Stimulated activated naive B cell treated with anti-CD40 and anti-IgM and Interleukin-4, amounts not matched to agents 10 μg/mL and 1 μg/mL and 100 μg/mL, for 72 hours (primary cell): Measurements from ENCODE around the gene MAN2B1.

Experiments used
- ATAC-seq, 2 donors: fragments of 150-1000 bp; cut with Tn5 transposase; replicated peaks; 2 replicates each; pipeline ENCODE4 v1.10.0; 2021; ENCODE audit warnings: moderate library complexity in 1 of 2
- DNase-seq: peaks from one replicate; pipeline ENCODE4 v3.0.0; 2021
- H3K27ac Mint-ChIP-seq: one replicate; pipeline ENCODE4 v1.8.0; 2022; ENCODE audit warnings: mild to moderate bottlenecking, mixed read lengths
- H3K27me3 Mint-ChIP-seq, 2 donors: one replicate each; pipeline ENCODE4 v1.8.0; 2022; ENCODE audit warnings: mixed read lengths in 2 of 2
- H3K36me3 Mint-ChIP-seq, 2 donors: one replicate each; pipeline ENCODE4 v1.8.0; 2022; ENCODE audit warnings: mixed read lengths in 2 of 2, mild to moderate bottlenecking in 1 of 2
- H3K4me1 Mint-ChIP-seq, 2 donors: one replicate each; pipeline ENCODE4 v1.8.0; 2022; ENCODE audit warnings: mixed read lengths in 2 of 2, mild to moderate bottlenecking in 1 of 2
- H3K4me3 Mint-ChIP-seq, 2 donors: one replicate each; pipeline ENCODE4 v1.8.0; 2022; ENCODE audit warnings: mild to moderate bottlenecking in 2 of 2, mixed read lengths in 2 of 2, moderate library complexity in 1 of 2
- H3K9me3 Mint-ChIP-seq, 2 donors: one replicate each; pipeline ENCODE4 v1.8.0; 2022; ENCODE audit warnings: mixed read lengths in 2 of 2, mild to moderate bottlenecking in 1 of 2

The MAN2B1 gene

DNA sequence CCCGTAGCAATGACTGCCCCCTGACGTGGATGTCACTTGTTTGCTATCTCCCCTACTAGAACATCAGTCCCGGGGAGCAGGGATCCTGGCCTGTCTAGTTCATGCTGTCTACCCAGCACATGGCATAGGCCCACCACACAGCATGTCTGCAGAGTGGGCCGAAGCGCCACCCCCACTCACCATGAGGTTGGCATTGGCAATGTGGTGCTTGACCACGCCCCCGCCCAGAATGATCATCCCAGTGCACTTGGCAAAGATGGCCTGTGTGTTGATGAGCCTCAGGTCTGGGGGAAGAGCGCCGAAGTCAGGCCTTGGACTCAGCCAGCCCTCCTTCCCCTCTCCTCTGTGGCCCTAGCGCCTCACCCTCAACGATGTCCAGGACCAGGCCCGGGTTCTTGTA, 10.4 kb upstream of the MAN2B1 start:
- Mint-ChIP-seq H3K4me3 (no peak overlapping the region), H3K9me3 (no peaks in the 10 kb centered on the region), H3K27me3 (no peaks in the 10 kb centered on the region), H3K36me3 (peaks cover 49 to 59% of the 10 kb centered on the region in 2 donors), H3K4me1 (peaks cover 33 to 50% of the 10 kb centered on the region in 2 donors), H3K27ac (peak overlapping the region; percentile 67)
- no peak for DNase-seq
- no peak for ATAC-seq

GRCh38 chr19:12676384-12676792, 9.8 kb upstream of the MAN2B1 start:
- Mint-ChIP-seq H3K9me3 (no peaks in the 10 kb centered on the region), H3K4me1 (peaks cover 35 to 54% of the 10 kb centered on the region in 2 donors), H3K4me3 (peak overlapping the region in 1 of 2 donors; percentile 1), H3K27me3 (no peaks in the 10 kb centered on the region), H3K27ac (peak overlapping the region; percentile 88), H3K36me3 (peaks cover 50 to 61% of the 10 kb centered on the region in 2 donors)
- ATAC-seq (peak; percentile 52 to 54), DNase-seq (peak; percentile 69)

DNA sequence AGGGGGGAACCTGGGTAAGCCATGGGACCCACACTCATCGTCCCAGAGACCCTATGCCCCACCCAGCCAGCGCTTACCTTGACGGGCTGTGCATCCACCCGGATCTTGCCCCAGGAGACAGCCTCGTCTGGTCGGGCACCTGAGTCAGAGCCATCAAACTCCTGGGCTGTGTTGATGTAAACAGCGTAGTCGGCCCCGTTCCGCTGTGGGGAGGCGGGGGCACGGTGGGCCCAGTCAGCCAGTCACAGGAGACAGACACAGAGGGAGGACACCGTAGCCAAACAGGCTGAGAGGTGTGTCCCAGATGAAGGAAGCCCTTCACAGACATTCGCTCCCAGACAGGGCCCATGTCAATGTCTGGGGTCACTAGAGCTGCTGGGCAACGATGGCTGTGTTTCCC, 9.4 kb upstream of the MAN2B1 start:
- Mint-ChIP-seq H3K4me1 (peaks cover 33 to 51% of the 10 kb centered on the region in 2 donors), H3K4me3 (no peak overlapping the region), H3K36me3 (peaks cover 48 to 58% of the 10 kb centered on the region in 2 donors), H3K27me3 (no peaks in the 10 kb centered on the region), H3K27ac (peak overlapping the region; percentile 88), H3K9me3 (no peaks in the 10 kb centered on the region)
- no peak for ATAC-seq
- no peak for DNase-seq

- Mint-ChIP-seq H3K27me3 (no peaks in the 10 kb centered on the region), H3K9me3 (no peaks in the 10 kb centered on the region), H3K4me1 (peaks cover 35 to 54% of the 10 kb centered on the region in 2 donors)
Observed at GRCh38 chr19:12675399-12675798, 8.9 kb upstream of the MAN2B1 start.

DNA sequence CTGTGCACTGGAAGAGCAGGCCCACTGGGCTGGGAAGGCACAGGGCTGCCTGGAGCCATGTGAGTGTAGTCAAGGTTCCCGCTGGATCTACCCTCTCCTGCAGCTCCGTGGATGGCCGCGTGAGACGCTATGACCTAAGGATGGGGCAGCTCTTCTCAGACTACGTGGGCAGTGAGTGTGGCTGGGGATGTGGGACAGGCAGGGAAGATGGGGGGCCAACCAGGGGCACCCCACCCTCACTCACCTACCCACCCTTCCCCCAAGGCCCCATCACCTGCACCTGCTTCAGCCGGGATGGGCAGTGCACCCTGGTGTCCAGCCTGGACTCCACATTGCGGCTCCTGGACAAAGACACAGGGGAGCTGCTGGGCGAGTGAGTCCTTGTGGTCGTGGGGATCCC, 6.2 kb upstream of the MAN2B1 start:
- Mint-ChIP-seq H3K27ac (no peak overlapping the region), H3K27me3 (no peaks in the 10 kb centered on the region), H3K36me3 (peaks cover 47 to 64% of the 10 kb centered on the region in 2 donors), H3K4me1 (peaks cover 43 to 70% of the 10 kb centered on the region in 2 donors), H3K9me3 (no peaks in the 10 kb centered on the region), H3K4me3 (no peak overlapping the region)
- ATAC-seq (no peak), DNase-seq (no peak)

More at GRCh38 chr19:12675399-12675798, 8.9 kb upstream of the MAN2B1 start:
- peak overlapping the region in 1 of 2 donors; percentile 25 for H3K4me3 Mint-ChIP-seq
- DNase-seq (no peak), ATAC-seq (no peak)
- H3K36me3 Mint-ChIP-seq, result peaks cover 50 to 60% of the 10 kb centered on the region in 2 donors
- H3K27ac Mint-ChIP-seq, result peak overlapping the region; percentile 37

- peak overlapping the region; percentile 85 to 92 for H3K4me3 Mint-ChIP-seq
- no peaks in the 10 kb centered on the region for H3K27me3 Mint-ChIP-seq
- ATAC-seq (no peak), DNase-seq (no peak)
- no peaks in the 10 kb centered on the region for H3K9me3 Mint-ChIP-seq
- H3K27ac Mint-ChIP-seq, result peak overlapping the region; percentile 100
- H3K4me1 Mint-ChIP-seq, result peaks cover 43 to 71% of the 10 kb centered on the region in 2 donors
- H3K36me3 Mint-ChIP-seq, result peaks cover 37 to 60% of the 10 kb centered on the region in 2 donors
Observed at GRCh38 chr19:12670159-12670928, 3.8 kb upstream of the MAN2B1 start.

GRCh38 chr19:12669270-12670158, 3.0 kb upstream of the MAN2B1 start:
- peaks cover 48 to 77% of the 10 kb centered on the region in 2 donors for H3K4me1 Mint-ChIP-seq
- no peaks in the 10 kb centered on the region for H3K27me3 Mint-ChIP-seq
- H3K4me3 Mint-ChIP-seq, result peak overlapping the region; percentile 85 to 92
- peaks cover 39 to 60% of the 10 kb centered on the region in 2 donors for H3K36me3 Mint-ChIP-seq
- peak overlapping the region; percentile 100 for H3K27ac Mint-ChIP-seq
- peak; percentile 65 for DNase-seq
- ATAC-seq, result peak; percentile 17 to 23
- H3K9me3 Mint-ChIP-seq, result no peaks in the 10 kb centered on the region

DNA sequence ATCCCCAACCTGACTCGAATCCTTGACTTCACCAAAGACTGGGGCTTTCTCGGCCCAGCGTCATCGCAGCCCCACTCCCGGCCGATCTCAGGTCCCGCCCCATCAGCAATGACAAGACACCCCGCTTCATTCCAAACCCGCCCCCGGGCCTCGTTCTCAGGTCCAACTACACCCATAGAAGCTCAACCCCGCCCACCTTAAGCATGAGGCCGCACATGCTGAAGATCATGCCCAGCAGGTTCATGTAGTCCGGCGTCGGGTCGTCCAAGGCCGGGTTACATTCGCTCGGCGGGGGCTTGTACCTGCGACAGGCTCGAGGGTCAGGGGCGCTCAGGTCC, 2.4 kb upstream of the MAN2B1 start:
- DNase-seq (peak; percentile 46), ATAC-seq (peak; percentile 6 to 7)
- peak overlapping the region; percentile 85 to 92 for H3K4me3 Mint-ChIP-seq
- H3K4me1 Mint-ChIP-seq, result peaks cover 48 to 76% of the 10 kb centered on the region in 2 donors
- H3K27ac Mint-ChIP-seq, result peak overlapping the region; percentile 100
- H3K36me3 Mint-ChIP-seq, result peaks cover 38 to 60% of the 10 kb centered on the region in 2 donors
- H3K27me3 Mint-ChIP-seq, result no peaks in the 10 kb centered on the region
- no peaks in the 10 kb centered on the region for H3K9me3 Mint-ChIP-seq

- peaks cover 37 to 61% of the 10 kb centered on the region in 2 donors for H3K36me3 Mint-ChIP-seq
- H3K4me1 Mint-ChIP-seq, result peaks cover 48 to 74% of the 10 kb centered on the region in 2 donors
- no peak for DNase-seq
- no peaks in the 10 kb centered on the region for H3K9me3 Mint-ChIP-seq
- ATAC-seq, result no peak
- H3K27ac Mint-ChIP-seq, result peak overlapping the region; percentile 100
- no peaks in the 10 kb centered on the region for H3K27me3 Mint-ChIP-seq
- H3K4me3 Mint-ChIP-seq, result peak overlapping the region; percentile 85 to 92
Observed at GRCh38 chr19:12668346-12668745, 1.8 kb upstream of the MAN2B1 start.

- peaks cover 40 to 66% of the 10 kb centered on the region in 2 donors for H3K36me3 Mint-ChIP-seq
- H3K27ac Mint-ChIP-seq, result peak overlapping the region; percentile 99
- DNase-seq (no peak), ATAC-seq (no peak)
- H3K9me3 Mint-ChIP-seq, result no peaks in the 10 kb centered on the region
- peak overlapping the region; percentile 92 to 98 for H3K4me3 Mint-ChIP-seq
- H3K4me1 Mint-ChIP-seq, result peaks cover 48 to 74% of the 10 kb centered on the region in 2 donors
- no peaks in the 10 kb centered on the region for H3K27me3 Mint-ChIP-seq
Observed at GRCh38 chr19:12667731-12668302, 1.3 kb upstream of the MAN2B1 start.

- H3K36me3 Mint-ChIP-seq, result peaks cover 36 to 64% of the 10 kb centered on the region in 2 donors
- peak overlapping the region; percentile 95 to 98 for H3K4me3 Mint-ChIP-seq
- DNase-seq (no peak), ATAC-seq (peak; percentile 35 to 44)
- H3K27ac Mint-ChIP-seq, result peak overlapping the region; percentile 99
- no peaks in the 10 kb centered on the region for H3K9me3 Mint-ChIP-seq
- H3K4me1 Mint-ChIP-seq, result peaks cover 40 to 58% of the 10 kb centered on the region in 2 donors
- H3K27me3 Mint-ChIP-seq, result no peaks in the 10 kb centered on the region
Observed at GRCh38 chr19:12665671-12666264, 774 bp downstream of the MAN2B1 start.

DNA sequence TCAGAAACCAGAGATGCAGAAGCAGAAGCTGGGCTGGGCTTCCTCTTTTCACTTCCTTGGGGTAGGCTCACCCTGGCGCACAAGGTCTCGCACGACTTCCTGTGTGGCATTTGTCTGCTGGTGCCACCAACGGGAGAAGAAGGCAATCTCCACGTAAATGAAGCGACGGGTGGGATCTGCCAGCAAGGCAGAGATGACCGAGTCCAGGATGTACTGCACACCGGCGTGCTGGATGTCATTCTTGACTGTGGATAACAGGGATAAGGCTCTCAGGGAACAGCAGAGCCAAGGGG, 1.3 kb downstream of the MAN2B1 start:
- ATAC-seq (peak; percentile 78 to 79), DNase-seq (peak; percentile 85)
- Mint-ChIP-seq H3K27ac (peak overlapping the region; percentile 99), H3K9me3 (no peaks in the 10 kb centered on the region), H3K4me1 (peaks cover 37 to 57% of the 10 kb centered on the region in 2 donors), H3K36me3 (peaks cover 35 to 63% of the 10 kb centered on the region in 2 donors), H3K27me3 (no peaks in the 10 kb centered on the region), H3K4me3 (peak overlapping the region; percentile 95 to 98)

GRCh38 chr19:12664406-12665280, 1.9 kb downstream of the MAN2B1 start:
- DNase-seq (no peak), ATAC-seq (no peak)
- Mint-ChIP-seq H3K27ac (peak overlapping the region; percentile 99), H3K4me1 (peaks cover 40 to 57% of the 10 kb centered on the region in 2 donors), H3K4me3 (peak overlapping the region; percentile 95 to 98), H3K9me3 (no peaks in the 10 kb centered on the region), H3K36me3 (peaks cover 41 to 65% of the 10 kb centered on the region in 2 donors), H3K27me3 (no peaks in the 10 kb centered on the region)
